Measurements from ENCODE around the gene SLCO4C1. TPM values are rescaled to one million over a fixed set of nuclear protein-coding genes. Genes with fewer than 3 reads are reported as not detected.

The SLCO4C1 gene
- total RNA-seq, 2 experiments from 2014 or later: 0.35 to 0.55 TPM

DNA sequence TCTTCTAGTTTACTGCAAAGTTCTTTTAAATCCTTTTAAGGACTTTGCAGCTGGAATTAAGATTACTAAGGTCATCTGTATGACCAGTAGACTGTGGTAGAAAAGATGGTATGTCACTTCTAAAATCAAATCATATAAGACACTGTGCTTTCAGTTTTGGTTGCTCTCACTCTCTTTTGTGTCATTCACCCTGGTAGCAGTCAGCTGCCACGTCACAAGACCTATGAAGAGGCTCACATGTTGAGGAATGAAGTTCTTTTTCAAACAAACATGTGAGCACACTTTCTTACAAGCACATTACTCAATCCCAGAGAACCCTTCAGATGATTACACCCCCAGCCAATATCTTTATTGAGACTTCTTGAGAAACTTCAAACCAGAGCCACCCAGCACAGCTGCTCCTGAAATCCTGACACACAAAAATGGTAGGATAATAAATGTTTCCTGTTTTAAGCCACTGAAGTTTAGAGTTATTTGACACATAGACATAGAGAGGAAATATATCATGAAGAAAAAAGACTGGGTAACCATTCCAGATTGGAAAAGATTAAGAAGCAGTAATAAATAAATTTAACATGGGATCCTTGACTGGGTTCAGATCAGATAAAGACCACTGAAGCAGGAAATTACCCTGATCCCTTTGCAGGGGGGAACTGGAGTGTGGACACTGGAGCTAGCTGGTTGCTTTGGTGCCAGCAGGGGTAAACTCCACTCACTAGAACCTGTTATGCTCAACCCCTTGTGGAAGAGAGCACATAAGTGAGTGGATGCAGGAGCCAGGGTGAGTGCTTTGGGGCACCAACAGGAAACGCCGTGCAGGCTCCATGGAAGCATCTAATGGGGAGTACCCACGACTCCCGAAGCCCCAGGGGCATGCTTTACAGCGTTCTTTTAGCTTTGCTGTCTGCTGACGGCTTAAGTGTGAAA is 64.1 kb downstream of the SLCO4C1 start:
- Mint-ChIP-seq H3K9me3 (ENCODE audit: low read depth) (no peaks in the 10 kb centered on the region), H3K27ac (no peak overlapping the region), H3K36me3 (no peaks in the 10 kb centered on the region), H3K27me3 (peaks cover 2% of the 10 kb centered on the region), H3K4me3 (no peak overlapping the region), H3K4me1 (peaks cover 5% of the 10 kb centered on the region)
- CTCF ChIA-PET: no interaction called here
- ATAC-seq: no peak
- no peak for DNase-seq

DNA sequence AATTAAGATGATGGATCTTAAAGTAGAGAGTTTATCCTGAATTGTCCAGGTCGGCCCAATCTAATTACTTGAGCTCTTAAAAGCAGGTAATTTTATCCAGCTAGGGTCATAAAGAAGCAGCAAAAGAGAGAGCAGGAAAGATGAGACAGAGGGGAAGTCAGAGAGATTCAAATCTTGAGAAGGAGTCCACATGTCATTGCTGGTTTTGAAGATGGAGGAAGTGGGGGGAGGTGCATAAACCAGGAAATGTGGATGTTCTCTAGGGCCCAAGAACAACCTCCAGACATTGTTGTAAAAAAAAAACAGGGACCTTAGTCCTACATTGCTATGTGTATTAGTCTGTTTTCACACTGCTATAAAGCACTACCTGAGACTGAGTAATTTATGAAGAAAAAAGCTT is 66.4 kb downstream of the SLCO4C1 start:
- Mint-ChIP-seq H3K4me3 (no peak overlapping the region), H3K9me3 (ENCODE audit: low read depth) (no peaks in the 10 kb centered on the region), H3K27ac (no peak overlapping the region), H3K4me1 (peaks cover 5% of the 10 kb centered on the region), H3K36me3 (no peaks in the 10 kb centered on the region), H3K27me3 (peaks cover 2% of the 10 kb centered on the region)
- ATAC-seq (no peak), DNase-seq (no peak)
- CTCF ChIA-PET: no interaction called here

GRCh38 chr5:102226321-102226720 is 69.8 kb downstream of the SLCO4C1 start:
- Mint-ChIP-seq H3K27ac (no peak overlapping the region), H3K4me1 (peaks cover 5% of the 10 kb centered on the region), H3K9me3 (ENCODE audit: low read depth) (no peaks in the 10 kb centered on the region), H3K36me3 (no peaks in the 10 kb centered on the region), H3K27me3 (peaks cover 7% of the 10 kb centered on the region), H3K4me3 (no peak overlapping the region)
- CTCF ChIA-PET: no interaction called here
- DNase-seq (no peak), ATAC-seq (no peak)

- DNase-seq: no peak
- H3K4me3 Mint-ChIP-seq: no peak overlapping the region
- no peaks in the 10 kb centered on the region for H3K4me1 Mint-ChIP-seq
- no peaks in the 10 kb centered on the region for H3K36me3 Mint-ChIP-seq
- no peak overlapping the region for H3K27ac Mint-ChIP-seq
- CTCF ChIA-PET: interaction anchor here (1.3 kb wide), 1 partner anchor 68 kb away, joined by 3 read pairs; no protein-coding TSS in a partner anchor
- peaks cover 12% of the 10 kb centered on the region for H3K27me3 Mint-ChIP-seq
- H3K9me3 Mint-ChIP-seq (ENCODE audit: low read depth): no peaks in the 10 kb centered on the region
- no peak for ATAC-seq
Measured at GRCh38 chr5:102223542-102224477, 72.3 kb downstream of the SLCO4C1 start.

DNA sequence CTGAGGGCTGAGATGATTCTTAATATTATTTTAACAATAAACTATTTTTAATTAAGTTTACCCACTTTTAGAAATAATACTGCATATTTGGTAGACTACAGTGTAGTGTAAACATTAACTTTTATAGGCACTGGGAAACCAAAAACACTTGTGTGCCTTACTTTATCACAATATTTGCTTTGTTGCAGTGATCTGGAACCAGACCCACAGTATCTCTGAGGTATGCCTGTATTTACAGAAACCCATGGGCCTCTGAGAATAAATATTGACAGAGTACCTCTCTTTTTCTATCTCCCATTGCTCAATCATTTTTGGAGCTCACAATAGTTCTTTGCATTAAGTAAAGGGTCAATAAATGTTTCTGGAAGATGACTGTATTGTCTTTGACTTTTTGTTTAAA is 73.3 kb downstream of the SLCO4C1 start:
- no peak overlapping the region for H3K4me3 Mint-ChIP-seq

DNA sequence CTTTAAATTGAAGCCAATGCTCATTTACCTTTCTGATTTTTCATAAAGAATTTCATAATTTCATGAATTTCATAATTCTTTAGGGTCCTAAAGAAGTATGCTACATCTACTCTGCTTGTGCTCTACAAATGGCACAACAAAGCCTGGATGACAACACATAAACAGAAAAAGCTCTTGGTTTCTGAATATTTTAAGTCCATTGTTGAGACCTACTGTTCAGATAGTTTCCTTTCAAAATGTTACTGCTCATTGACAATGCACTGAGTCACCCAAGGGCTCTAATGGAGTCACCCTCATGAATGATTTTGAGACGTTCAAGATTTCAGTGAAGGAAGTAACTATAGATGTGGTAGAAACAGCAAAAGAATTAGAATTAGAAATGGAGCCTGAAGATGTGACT is 74.1 kb downstream of the SLCO4C1 start:
- CTCF ChIA-PET: no interaction called here
- DNase-seq (no peak), ATAC-seq (no peak)
- Mint-ChIP-seq H3K4me3 (no peak overlapping the region), H3K27ac (no peak overlapping the region), H3K27me3 (peaks cover 10% of the 10 kb centered on the region), H3K9me3 (ENCODE audit: low read depth) (no peaks in the 10 kb centered on the region), H3K36me3 (no peaks in the 10 kb centered on the region), H3K4me1 (no peaks in the 10 kb centered on the region)

More for the DNA sequence above, 73.3 kb downstream of the SLCO4C1 start:
- Mint-ChIP-seq H3K9me3 (ENCODE audit: low read depth) (no peaks in the 10 kb centered on the region), H3K27me3 (peaks cover 10% of the 10 kb centered on the region), H3K27ac (no peak overlapping the region), H3K36me3 (no peaks in the 10 kb centered on the region), H3K4me1 (no peaks in the 10 kb centered on the region)
- ATAC-seq (no peak), DNase-seq (no peak)
- CTCF ChIA-PET: interaction anchor here (1.3 kb wide), 1 partner anchor 67 kb away, joined by 3 read pairs; no protein-coding TSS in a partner anchor

DNA sequence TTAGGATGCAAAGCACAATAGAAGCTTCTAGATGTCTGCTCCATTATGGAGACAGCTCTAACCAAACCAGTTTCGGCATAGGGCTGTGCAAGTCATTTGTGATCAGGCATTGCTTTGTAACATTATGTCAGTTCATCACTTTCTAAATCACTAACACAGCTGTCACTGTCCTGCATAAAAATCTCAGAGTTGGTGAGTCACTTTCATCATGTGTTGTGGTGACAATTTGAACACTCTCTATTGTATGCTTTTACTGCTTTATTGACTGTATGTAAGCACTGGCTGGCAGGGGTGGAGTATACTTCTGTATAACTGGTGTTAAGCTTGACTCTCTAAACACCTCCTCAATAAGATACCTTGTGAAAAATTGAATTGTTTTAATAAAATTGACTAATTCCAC is 77.9 kb downstream of the SLCO4C1 start:
- no peak for DNase-seq
- H3K9me3 Mint-ChIP-seq (ENCODE audit: low read depth): no peaks in the 10 kb centered on the region
- H3K4me1 Mint-ChIP-seq: no peaks in the 10 kb centered on the region
- no peak overlapping the region for H3K4me3 Mint-ChIP-seq
- H3K27me3 Mint-ChIP-seq: peaks cover 10% of the 10 kb centered on the region
- ATAC-seq: no peak
- H3K36me3 Mint-ChIP-seq: no peaks in the 10 kb centered on the region
- CTCF ChIA-PET: no interaction called here
- no peak overlapping the region for H3K27ac Mint-ChIP-seq

- CTCF ChIA-PET: no interaction called here
- DNase-seq: no peak
- no peak overlapping the region for H3K4me3 Mint-ChIP-seq
- no peaks in the 10 kb centered on the region for H3K4me1 Mint-ChIP-seq
- no peak overlapping the region for H3K27ac Mint-ChIP-seq
- ATAC-seq: no peak
- H3K36me3 Mint-ChIP-seq: no peaks in the 10 kb centered on the region
- no peaks in the 10 kb centered on the region for H3K9me3 Mint-ChIP-seq (ENCODE audit: low read depth)
- peaks cover 4% of the 10 kb centered on the region for H3K27me3 Mint-ChIP-seq
Measured at GRCh38 chr5:102216678-102217077, 79.4 kb downstream of the SLCO4C1 start.

DNA sequence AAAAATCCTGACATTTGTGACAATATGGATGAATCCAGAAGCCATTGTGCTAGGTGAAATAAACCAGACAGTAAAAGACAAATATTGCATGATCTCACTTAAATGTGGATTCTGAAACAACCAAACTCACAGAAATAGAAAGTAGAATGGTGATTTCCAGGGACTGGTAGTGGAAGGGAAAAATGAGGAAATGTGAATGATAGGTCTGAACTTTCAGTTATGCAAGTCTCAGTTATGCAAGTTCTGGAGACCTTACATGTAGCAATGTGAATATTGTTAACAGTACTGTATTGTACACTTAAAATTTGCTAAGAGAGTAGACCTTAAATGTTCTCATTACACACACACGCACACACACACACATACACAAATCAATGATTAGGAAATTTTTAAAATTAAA is 84.9 kb downstream of the SLCO4C1 start:
- no peak for ATAC-seq
- Mint-ChIP-seq H3K36me3 (no peaks in the 10 kb centered on the region), H3K9me3 (ENCODE audit: low read depth) (no peaks in the 10 kb centered on the region), H3K4me3 (no peak overlapping the region), H3K4me1 (no peaks in the 10 kb centered on the region), H3K27ac (no peak overlapping the region), H3K27me3 (no peaks in the 10 kb centered on the region)
- no peak for DNase-seq
- CTCF ChIA-PET: no interaction called here

DNA sequence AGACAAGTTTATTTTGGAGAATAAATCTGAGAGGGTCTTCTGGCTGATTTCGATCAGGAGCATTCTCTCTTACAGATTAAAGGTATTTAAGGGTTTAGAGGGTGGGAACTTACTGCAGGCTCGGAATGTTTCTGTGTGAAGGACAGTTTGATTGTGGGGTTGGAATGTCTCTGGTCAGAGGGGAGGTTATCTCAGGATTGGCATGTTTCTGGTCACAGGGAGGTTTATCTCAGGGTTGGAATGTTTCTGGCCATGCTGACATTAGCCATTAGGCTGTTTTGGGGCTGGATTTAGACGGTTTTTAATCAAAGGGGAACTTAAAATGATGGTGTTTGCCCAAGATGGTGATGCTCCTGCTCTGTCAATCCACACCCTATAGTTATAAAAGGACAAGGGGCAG is 95.2 kb downstream of the SLCO4C1 start:
- H3K4me3 Mint-ChIP-seq: no peak overlapping the region
- DNase-seq: no peak
- ATAC-seq: no peak
- CTCF ChIA-PET: no interaction called here
- H3K4me1 Mint-ChIP-seq: no peaks in the 10 kb centered on the region
- H3K27ac Mint-ChIP-seq: no peak overlapping the region
- H3K36me3 Mint-ChIP-seq: no peaks in the 10 kb centered on the region
- no peaks in the 10 kb centered on the region for H3K27me3 Mint-ChIP-seq
- H3K9me3 Mint-ChIP-seq (ENCODE audit: low read depth): no peaks in the 10 kb centered on the region

DNA sequence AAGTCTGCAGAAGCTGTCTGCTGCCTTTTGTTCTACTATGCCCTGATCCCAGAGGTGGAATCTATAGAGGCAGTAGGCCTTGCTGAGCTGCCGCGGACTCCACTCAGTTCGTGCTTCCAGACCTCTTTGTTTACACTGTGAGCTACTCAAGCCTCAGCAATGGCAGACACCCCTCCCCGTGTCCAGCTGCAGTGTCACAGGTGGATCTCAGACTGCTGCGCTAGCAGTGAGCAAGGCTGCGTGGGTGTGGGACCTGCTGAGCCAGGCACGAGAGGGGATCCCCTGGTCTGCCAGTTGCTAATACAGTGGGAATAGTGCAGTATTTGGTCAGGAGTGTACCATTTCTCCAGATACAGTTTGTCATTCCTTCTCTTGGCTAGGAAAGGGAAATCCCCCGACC is 99.6 kb downstream of the SLCO4C1 start:
- Mint-ChIP-seq H3K36me3 (no peaks in the 10 kb centered on the region), H3K27ac (no peak overlapping the region), H3K4me1 (no peaks in the 10 kb centered on the region), H3K9me3 (ENCODE audit: low read depth) (peaks cover 2% of the 10 kb centered on the region), H3K4me3 (no peak overlapping the region), H3K27me3 (no peaks in the 10 kb centered on the region)
- DNase-seq (no peak), ATAC-seq (no peak)
- CTCF ChIA-PET: no interaction called here

Data from activated CD8-positive, alpha-beta memory T cell treated with anti-CD3 and anti-CD28 coated beads, Interleukin-2, amount 10 ng/mL, durations not matched to agents 7 days and 5 days (primary cell).